Activated T-cell treated with anti-CD3 and anti-CD28 coated beads, Interleukin-2, amount 50 U/mL, for 48 hours (primary cell): ENCODE results near the gene GRM5.
A peak's percentile ranks its signal among the peaks of the same experiment; 100 is the strongest.
"Not testable (repeated sequence)": the region's sequence is repeated elsewhere in the genome, so short reads cannot be mapped to it uniquely, and the experiment has no call there.

ENCODE experiments used
- DNase-seq, 2 experiments: peaks; one replicate each; pipeline ENCODE4 v3.0.0-alpha.2; 2020

Gene GRM5

DNA sequence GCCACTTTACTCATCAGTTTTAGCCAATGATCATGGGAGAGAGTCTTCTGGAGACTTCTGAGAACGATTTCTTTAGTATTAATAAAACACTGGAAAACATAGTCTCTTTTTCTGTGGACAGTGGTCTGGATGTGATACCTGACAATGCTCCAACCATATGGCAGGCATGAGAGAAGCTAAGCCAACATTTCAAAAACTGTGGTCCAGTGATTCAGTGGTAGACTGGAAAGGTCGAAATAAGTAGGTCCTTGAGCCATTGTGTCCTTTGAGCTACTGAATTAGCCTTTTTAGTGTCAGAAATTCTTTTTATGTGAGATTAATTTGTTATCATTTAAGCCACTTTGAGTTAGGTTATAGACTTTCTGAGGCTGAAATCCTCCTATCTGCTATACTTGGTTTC, 530.5 kb downstream of the GRM5 start:
- DNase-seq = no peak

DNA sequence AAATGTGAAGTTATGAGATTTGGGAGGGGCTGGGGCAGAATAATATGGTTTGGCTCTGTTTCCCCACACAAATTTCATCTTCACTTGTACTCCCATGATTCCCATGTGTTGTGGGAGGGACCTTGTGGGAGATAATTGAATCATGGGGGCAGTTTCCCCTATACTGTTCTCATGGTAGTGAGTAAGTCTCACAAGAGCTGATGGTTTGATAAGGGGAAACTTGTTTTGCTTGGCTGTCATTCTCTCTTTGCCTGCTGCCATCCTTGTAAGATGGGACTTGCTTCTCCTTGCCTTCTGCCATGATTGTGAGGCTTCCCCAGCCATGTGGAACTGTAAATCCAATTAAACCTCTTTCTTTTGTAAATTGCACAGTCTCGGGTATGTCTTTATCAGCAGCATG, 531.1 kb downstream of the GRM5 start:
- DNase-seq = not testable (repeated sequence)

DNA sequence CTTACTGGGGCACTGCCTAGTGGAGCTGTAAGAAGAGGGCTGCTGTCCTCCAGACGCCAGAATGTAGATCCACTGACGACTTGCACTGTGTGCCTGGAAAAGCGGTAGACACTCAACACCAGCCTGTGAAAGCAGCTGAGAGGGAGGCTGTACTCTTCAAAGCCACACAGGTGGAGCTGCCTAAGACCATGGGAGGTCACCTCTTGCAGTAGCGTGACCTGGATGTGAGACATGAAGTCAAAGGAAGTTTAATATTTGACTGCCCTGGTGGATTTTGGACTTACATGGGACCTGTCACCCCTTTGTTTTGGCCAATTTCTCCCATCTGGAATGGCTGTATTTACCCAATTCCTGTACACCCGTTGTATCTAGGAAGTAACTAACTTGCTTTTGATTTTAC, 531.6 kb downstream of the GRM5 start:
- DNase-seq = no peak

DNA sequence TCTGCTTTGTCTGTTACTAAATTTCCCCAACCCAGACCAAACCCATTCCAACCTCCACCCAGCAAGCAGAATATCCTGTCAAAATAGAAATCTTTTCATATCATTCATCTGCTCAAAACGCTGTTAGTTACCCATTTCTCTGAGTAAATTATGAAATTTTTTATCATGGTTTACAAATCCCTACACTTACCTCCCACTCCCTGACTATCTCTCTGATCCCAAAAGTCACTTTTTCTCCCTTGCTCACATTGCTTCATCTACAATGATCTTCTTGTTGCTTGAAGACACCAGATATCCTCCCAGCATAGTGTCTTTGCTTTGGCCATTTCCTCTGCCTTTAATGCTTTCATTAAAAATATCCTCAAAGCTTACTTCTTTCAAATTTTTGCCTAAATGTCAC, 532.8 kb downstream of the GRM5 start:
- DNase-seq = no peak

DNA sequence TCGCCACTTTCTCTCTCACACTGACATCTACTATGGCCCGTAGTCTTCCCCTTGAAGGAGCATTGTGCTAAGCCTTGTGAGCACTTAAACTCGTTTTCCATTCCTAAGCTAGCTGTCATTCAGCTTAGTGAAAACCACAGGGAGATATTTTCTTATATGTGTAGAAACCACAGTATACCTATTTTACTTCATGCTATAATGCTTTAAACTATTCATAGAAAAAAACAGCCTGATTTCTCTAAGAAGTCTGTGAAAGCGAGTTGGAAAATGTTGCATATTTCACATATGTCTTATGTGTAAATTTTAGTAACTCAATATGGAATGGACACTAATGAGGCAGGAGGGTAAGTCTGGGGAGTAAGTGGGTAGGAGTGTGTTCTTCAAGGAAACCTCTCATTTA, 534.0 kb downstream of the GRM5 start:
- no peak for DNase-seq

DNA sequence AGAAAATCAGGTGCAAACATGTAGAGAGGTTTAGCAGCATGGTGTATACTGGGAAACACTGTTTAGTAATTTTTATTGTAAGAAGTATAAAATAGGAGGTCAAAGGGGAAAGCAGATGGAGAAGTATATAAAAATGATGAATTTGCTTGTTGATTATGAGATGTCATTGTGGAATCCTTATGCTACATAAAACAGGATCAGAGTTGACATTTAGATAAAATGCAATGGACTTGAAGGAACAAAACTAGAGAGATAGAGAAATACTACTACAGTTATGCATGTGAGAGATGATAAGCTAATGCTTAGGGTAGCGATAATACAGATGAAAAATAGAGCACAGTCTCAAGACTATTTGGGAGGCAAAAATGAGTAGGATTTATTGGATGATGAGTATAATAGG, 536.4 kb downstream of the GRM5 start:
- DNase-seq = no peak

DNA sequence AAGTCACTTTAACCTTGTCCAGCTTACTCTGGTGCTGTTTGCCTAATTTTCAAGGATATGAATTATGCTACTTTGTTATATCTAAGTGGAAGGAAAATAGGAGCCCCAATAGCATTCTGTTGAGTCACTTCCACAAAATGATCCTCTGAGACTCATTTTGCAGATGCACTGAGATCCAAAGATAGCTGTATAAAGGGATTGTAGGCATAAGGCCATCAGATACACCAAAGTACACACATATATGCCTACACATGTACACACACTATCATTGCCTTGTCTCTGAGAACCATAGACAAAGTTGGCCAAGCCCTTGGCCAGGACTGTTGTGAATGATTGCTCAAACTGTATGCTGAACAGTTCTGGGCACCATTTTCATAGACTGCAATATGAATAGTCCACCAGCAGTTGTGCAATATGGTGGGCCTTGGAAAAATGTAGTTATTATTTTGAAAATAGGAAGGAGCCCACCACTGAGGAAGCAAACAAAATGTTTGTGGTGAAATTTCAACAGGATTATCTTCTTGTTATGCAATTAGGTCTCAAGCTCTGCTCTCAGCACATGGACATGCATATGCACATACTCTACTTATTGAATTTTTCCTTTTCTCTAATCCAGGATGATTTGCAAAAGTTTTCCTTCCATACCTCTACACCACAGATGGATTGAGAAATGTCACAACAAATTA, 542.3 kb downstream of the GRM5 start:
- no peak for DNase-seq

DNA sequence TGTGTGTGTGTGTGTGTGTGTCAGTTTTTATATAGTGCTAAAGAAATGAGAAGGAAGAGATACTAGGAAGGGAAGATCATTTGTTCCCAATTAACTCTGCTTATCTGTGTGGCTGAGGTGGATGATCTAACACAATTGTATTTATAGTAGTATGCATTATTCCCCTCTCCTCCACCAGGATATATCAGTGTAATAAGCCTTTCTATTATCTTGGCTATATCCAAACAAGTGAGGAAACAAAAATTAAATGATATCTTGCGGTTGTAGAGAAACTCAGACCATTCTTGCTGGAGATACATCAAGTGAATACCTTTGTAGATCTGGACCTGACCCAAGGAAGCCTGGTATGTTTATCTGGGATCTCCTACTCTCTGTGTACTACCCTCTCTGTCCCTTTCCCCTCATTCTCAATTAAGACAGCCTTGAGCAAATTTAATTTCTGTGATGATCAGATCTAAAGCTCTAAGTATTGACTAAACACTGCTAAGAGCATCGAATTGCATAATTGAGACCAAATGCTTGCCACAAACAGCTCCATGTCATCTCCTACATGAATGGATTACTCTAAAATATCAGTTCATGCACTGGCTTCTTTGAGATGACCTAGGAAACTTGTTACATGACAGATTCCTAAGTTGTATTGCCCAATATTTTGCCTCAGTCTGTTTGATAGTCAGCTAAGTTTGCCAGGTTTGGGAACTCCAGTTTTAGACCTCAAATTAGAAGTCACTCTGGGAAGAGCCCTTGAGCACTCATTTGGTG, 543.0 kb downstream of the GRM5 start:
- DNase-seq = no peak

DNA sequence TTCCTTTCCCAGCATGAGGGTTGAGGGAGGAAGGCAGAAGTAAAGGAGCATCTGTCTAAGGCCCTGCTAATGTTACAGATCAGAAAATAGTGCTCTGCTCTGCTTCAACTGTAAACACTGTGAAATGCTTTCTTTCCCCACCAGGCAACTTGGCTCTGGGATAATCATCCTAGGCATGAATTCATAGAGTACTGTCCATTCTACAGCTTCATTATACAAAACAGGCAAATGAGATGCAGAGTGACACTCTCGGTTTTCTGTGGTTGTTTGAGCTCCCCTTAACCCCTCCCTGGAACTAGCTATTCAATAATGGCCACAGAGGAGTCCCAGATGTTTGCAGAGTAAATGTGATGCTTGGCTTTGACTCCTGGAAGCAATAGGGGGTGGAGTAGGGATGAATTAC, 544.0 kb downstream of the GRM5 start:
- no peak for DNase-seq

DNA sequence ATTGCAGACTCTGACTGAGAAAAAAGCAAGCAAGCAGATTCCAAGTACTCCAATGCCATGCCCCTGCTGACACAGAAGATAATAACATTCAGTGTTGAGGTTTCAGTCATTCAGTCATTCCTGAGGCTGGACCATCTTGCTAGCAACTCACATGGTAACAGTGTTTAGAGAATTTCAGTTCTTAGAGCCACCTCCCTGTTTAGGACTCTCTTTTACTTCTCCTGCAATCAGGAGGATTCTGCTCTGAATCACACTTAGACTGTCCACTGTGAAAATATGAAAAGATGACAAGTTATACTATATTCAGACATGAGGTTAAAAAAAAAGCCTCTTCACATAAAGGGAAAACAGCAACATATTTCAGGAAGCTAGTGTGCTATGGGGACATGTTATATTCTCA, 544.4 kb downstream of the GRM5 start:
- DNase-seq = no peak

DNA sequence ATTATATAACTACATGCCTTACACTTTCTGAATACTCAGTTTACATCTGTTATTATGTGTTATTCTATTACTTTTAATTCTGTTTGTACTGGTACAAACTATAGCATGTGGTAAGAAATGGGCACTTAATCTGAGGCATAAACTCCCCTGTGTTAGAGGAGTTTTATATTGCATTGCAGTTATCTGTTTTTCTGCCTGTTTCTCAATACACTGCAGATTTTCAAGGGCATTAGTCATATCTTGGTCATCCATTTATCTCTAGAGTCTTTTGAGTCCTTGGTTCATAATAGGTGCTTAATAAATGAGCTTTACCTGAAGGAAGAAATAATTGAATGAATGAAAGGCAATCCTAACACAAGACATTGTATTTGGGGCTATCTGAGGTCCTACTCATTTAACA, 545.4 kb downstream of the GRM5 start:
- DNase-seq = no peak

DNA sequence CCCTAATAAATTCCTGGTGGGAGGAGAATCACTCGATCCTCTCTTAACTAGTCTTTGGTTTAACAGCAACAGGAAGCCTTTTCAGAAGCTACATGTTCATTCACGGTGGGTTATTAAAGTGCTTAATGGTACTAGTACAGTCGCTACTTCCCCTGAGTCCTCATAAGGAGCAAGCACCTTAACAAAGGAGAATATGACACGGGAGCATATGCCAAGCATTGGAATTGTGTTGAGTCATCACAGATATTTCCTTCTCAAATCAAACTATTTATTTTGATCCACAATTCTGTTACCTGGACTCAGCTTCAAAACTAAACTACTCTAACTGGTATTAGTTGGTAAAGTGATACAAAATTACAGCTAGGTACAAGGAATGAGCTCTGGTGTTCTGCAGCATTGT, 550.8 kb downstream of the GRM5 start:
- DNase-seq = no peak

DNA sequence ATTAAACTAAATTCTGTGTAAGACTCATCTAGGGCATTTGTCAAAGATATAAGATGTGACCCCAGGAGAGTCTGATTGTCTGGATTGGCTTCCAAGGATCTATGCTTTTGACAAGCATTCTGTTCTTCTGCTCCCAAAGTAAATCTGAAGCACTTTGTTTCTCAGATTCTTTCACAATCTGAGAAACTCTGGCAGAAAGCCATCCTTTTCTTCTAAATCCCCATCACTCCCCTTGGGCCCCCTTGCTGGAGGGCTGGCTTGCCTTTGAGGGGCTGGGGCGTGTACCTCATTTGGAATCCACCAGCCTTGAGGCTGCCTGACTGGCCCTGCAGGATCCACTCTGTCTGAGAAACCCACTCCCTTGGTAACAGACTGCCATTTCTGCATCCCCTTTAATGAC, 554.8 kb downstream of the GRM5 start:
- no peak for DNase-seq

DNA sequence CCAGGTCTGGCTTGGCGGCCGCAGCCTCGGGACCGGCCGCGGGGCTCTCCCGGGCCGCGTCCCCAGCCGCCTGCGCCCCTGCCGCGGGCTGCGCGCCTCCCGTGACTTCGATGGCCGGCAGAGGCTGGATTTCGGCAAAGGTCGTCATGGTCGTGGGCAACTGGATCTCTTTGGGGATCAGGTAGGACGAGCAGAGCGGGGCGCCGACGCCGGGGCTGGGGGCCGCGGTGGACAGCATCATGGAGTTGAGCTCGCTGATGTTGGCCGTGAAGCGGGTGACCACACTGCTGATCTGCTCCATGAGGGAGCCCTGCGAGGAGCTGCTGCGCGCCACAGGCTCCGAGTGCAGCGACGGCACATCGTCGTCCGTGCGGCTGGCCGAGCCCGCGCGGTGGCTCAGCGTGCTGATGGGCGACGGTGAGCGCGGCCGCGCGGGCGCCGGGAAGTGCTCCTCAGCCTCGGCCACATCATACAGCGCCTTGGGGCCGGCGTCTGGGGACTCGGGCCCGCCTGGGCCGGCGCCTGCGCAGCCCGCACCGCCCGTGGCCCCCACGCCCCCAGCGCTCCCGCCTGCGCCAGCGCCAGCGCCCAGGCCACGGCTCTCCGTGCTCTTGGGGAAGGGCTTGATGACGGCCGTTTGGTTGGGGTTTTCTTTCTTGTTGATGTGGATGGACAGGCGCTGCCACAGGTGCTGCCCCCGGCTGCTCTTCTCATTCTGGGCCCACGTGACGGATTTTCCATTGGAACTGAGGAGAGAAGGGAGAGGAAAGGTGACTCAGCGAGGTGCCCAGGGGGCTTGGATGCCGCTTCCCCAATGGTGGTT, 556.8 kb downstream of the GRM5 start:
- DNase-seq = peak; percentile 44 to 57

DNA sequence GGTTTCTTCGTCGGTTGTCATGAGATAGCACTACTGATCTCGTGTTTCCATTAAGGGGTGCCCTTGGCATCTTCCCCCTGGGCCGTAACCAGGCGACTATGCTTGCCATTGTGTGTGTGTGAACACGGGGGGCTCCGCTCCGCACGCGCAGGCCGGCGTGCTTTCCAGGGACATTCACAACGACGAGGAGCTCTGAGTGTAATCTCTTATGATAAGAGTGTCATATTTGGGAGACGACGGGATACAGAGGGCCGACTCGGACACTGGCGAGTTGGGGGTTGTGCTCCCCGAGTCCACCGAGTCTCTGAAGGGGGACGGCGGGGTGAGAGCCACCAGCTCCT, 557.4 kb downstream of the GRM5 start:
- peak; percentile 23 to 29 for DNase-seq

DNA sequence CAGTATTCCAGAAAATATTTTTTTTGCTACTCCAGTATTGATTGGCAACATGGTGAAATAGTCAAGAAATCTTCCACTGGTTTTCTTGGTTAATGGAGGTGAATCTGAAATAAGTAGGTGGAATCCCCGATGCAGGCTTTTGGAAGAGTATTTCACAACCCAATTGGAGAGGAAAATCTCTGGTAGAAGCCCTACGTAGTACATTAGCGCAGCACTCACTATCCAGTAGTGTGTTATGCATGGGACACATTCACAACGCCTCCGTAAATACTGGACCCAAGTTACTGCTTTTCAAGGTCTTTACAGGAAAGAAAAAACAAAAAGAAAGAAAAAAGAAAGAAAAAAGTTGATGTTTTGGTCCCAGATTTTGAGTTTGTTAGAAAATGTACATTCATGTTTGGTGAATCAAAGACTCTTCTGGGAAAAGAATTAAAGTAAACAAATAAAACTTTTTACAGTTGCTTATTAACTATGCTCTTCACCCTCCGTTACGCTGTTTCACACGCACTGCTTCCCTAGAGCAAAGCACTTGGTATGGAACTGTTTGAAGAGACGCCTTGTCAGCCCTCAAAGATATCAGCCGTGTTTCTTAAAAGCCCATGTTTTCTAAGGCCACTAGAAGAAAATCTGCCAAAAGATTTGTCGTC, 557.9 kb downstream of the GRM5 start:
- DNase-seq = no peak

DNA sequence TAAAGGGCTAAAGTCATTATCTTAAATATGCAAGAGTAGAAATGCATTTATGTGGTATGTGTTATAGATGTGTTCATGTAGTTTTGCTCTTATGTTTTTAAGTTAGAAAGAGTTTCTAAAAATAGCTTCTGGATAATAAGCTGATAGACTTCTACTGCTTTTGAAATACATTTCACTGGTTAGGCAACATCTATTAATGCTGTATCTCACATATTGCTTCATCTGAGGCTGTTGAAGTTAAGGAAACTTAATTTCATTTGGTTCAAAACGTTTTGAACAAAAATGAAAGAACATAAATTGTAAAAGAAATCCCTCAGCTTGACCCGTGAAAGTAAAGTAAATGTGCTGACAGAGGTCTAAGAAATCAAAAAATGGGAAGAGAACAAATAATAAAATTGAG, 564.2 kb downstream of the GRM5 start:
- no peak for DNase-seq

DNA sequence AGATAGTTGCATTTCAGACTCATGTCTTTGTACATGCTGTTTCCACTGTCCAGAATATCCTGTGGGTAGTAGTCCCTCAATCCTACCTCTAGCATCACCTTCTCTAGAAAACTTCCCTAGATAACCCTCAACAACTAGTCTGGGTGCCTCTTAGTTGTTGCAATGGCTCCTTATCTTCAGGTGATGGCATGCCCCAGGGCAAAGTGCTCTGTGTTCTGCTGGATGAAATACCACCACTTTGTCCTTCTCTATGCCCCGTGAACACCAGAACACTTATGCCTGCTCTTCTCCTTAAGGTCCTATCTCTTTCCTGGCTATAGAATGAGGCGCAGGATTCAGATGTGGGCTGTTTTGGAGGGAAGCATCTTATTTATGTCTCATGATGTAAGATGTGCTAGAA, 569.9 kb downstream of the GRM5 start:
- no peak for DNase-seq

DNA sequence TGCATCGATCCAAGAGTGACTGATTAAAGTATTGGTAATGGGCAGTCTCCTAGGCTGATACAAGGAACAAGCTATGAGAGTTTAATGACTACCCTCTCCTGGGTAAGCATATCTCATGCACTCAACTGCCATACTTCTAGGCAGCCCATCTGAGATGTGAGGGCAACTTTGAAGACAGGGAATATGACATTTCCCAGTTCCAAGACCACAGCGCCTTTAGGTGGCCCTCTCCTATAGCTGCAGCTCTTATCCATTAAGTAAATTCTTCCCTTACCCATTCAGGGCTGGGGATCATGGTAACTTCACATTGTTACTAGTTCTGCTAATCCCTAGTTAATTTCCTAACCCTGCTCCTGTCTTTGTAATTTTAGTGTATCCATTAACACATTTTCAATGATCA, 570.9 kb downstream of the GRM5 start:
- no peak for DNase-seq

DNA sequence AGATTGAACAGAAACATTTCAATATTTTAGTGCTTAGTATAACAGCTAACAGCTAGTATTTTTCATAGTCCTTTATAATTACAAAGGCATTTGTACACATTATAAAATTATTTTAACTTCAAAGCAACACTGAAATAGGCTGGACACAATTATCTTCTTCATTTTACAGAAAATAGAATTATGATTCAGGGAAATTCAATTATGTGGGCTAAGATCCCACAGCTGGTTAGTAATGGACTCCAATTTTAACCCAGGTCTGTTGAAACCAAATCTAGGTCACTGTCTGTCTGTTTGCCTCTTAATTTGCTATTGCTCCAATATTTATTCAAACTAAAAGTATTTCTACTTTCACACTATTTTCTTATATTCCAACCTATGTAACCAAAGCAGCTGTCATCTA, 574.1 kb downstream of the GRM5 start:
- no peak for DNase-seq

DNA sequence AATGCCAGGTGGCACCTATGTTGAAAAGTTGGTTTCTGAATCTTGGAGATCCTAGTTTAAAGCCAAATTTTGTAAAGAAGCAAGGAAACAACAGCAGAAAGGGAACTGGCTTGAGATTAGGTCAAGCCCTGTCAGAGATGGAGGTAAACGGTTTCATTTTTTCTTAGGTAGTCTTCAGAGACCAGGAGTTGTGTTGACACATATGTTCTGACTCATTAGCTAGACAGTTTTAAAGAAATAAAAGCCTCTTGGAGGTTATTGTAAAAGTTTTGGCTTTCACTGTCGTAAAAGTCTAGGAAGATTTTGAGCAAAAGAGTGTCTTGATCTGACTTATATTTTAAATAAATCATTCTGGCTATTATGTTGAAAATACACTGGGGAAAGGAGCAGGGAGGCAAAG, 576.8 kb downstream of the GRM5 start:
- no peak for DNase-seq

DNA sequence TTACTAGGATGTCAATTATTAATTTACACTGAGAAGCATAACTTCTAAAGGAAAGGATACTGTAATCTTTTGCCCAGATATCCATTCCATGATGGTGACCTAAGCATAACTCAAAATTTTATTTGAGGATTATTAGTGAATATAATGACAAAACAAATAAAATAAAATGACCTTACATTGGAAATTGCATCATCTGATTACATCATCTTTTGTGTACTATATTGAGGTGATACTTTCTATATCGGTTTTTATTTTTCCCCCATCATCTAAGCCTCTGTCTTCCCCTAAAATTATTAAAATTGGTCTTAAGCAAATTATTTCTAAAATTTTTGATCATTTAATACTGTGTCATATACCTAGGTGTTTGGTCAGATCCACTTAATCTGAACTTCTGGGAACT, 578.1 kb downstream of the GRM5 start:
- DNase-seq = no peak

DNA sequence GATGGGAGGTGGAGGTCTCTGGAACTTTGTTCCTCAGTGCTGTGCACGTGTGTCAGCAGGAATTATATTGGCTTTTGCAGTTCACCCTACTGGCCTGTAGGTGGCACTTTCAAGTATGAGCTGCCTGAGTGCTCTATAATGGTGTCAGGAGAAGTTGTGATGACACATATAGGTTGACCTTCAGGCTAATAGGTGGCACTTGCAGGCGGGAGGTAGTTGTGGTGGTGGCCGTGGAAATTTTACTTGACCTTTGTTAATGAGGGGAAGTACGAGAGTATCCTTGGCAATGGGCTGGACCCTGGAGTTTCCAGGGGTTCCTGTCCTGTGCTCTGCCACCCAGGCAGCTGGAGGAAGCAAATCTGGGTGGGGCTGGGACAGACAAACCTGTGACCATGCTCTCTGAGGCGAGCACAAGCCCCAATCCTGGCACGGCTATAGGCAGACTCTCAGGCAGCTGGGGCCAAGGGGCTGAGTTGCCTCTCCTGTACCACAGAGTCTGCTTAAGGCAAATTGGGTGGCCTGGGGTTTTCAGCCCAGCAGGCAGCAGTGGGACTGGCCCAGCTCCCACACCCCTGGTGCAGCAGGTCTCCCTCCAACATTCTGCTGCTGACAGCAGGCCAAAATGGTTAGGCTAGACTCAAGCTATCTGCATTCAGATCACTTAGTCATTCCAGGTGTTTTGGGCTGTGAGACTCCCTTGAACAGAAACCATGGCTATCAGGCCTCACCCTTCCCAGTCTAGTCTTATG, 580.7 kb downstream of the GRM5 start:
- DNase-seq = peak; percentile 48 to 58
